ENCODE measurements around the gene MUC5AC.

The MUC5AC gene

DNA sequence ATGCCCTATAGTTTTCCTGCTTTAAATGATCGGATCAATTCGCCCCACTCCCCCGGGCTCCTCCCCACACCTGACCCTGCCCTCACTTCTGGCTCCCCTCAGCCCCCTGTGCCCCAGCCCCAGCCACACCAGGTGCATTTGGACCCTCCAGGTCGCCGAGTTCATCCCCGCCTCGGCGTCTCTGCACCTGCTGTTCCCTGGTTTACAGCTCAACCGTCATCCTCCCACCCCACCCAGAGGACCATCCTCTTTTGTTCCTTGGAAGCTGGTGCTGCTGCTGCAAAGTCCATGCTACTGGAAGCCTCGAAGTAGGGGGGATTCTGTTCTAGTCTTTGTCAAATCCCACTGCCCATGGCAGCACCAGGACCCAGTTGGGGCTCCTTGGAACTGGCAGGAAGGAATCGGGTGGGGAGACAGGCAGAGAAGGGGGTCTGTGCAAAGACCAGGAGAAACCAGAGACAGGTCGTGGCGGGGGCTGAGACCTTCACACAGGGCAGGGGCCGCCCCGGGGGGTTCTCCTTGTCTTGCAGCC lies 60.6 kb downstream of the MUC5AC start:
- DNase-seq (ENCODE audit: low read depth), result no peak
- TF ChIP-seq, protein P1, sequence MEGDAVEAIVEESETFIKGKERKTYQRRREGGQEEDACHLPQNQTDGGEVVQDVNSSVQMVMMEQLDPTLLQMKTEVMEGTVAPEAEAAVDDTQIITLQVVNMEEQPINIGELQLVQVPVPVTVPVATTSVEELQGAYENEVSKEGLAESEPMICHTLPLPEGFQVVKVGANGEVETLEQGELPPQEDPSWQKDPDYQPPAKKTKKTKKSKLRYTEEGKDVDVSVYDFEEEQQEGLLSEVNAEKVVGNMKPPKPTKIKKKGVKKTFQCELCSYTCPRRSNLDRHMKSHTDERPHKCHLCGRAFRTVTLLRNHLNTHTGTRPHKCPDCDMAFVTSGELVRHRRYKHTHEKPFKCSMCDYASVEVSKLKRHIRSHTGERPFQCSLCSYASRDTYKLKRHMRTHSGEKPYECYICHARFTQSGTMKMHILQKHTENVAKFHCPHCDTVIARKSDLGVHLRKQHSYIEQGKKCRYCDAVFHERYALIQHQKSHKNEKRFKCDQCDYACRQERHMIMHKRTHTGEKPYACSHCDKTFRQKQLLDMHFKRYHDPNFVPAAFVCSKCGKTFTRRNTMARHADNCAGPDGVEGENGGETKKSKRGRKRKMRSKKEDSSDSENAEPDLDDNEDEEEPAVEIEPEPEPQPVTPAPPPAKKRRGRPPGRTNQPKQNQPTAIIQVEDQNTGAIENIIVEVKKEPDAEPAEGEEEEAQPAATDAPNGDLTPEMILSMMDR (conservative IDR thresholded peaks at IDR 0.05; ENCODE audit: low read length), result no peak
- H3K4me3 ChIP-seq (ENCODE audit: low read length), result no peak overlapping the region

DNA sequence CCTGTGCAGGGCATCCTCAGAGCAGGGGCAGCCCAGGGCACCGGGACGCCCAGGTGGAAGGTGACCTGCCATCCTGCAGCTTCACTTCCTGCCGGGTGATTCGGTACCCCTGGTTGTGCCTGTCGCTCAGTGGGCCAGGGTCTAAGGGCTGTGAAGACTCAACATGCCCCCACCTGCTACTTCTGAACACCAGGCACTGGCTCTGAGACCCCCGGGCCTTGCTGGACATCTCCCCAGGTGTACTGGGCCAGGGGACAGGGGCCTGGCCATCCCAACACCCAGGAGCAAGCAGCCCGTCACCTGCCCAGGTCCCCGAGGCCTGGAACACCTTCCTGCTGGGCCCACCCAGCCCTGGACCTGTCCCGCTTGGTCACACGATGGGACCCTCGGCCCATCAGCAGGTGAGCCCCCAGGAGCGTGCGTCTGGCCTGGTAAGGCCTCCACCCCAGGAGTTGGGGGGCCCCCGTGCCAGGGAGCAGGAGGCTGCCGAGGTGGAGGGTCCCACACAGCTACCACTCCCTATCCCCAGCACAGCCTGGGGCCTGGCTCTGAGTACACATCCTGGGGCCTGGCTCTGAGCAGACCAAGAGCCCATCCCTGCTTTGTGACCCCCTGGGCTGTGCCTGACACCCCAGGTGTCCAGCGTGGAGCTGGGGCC lies 61.2 kb downstream of the MUC5AC start:
- no peak overlapping the region for H3K4me3 ChIP-seq (ENCODE audit: low read length)
- no peak for DNase-seq (ENCODE audit: low read depth)
- TF ChIP-seq, protein P1 (conservative IDR thresholded peaks at IDR 0.05; ENCODE audit: low read length), result no peak

DNA sequence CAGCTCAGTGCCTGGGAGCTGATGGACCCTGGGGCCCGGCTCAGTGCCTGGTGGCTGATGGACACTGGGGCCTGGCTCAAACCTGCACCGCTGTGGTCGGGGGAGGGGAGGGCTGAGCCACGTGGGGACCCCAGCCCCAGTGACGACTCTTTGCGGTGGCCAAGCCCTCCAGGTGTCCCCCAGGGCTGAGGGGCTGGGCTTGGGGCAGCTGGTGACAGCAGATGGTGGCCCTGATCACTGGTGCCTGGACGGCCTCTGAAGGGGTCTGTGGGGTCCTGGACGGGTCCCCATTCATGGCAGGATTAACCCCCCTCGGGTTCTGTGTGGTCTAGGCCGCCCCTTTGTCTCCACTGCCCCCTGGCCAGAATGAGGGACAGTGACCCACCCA lies 61.7 kb downstream of the MUC5AC start:
- no peak overlapping the region for H3K4me3 ChIP-seq (ENCODE audit: low read length)
- TF ChIP-seq, protein P1 (conservative IDR thresholded peaks at IDR 0.05; ENCODE audit: low read length), result no peak
- DNase-seq (ENCODE audit: low read depth), result no peak

DNA sequence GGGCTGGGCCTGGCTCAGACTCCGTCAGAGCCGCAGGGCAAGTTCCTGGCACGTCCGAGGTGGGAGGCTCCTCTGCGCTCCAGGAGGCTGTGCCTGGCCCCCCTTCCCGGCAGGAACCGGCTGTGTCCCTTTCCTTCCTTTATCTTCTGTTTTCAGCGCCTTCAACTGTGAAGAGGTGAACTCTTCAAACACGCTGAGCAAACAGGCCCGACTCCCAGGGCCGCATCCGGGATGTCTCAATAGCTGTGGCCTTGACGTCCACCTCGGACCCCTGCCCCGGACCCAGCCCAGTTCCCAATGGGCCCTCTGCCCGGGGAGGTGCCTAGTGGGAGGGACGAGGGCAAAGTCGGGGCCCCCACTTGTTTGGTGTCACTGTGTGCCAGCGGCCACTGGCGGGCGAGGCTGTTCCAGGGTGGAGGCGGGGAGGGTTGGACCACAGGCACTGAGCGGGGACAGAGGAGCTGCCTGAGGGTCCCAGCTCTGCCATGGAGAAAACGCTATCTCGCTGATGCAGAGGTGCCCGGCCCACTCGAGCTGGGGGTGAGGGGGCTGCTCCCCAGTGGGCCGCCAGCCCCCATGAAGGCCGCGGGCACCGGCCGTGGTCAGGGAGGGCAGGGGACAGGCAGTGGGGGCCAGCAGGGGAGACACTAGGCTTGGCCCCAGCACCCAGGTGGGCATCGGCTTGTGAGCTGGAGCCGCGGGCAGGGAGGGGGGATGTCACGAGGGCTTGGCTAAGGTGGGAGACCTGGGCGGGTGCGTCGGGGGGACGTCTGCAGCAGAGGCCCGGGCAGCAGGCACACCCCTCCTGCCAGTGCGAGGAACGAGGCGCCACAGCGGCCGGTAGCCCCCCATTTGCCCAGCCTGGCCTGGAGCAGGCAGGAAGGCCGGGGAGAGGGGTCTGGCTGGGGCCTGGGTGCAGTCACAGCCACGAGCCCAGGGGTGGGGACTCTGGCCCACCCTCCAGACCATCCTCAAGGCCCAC lies 62.4 kb downstream of the MUC5AC start:
- TF ChIP-seq, protein P1 (conservative IDR thresholded peaks at IDR 0.05; ENCODE audit: low read length), result no peak
- DNase-seq (ENCODE audit: low read depth), result no peak
- H3K4me3 ChIP-seq (ENCODE audit: low read length), result no peak overlapping the region

DNA sequence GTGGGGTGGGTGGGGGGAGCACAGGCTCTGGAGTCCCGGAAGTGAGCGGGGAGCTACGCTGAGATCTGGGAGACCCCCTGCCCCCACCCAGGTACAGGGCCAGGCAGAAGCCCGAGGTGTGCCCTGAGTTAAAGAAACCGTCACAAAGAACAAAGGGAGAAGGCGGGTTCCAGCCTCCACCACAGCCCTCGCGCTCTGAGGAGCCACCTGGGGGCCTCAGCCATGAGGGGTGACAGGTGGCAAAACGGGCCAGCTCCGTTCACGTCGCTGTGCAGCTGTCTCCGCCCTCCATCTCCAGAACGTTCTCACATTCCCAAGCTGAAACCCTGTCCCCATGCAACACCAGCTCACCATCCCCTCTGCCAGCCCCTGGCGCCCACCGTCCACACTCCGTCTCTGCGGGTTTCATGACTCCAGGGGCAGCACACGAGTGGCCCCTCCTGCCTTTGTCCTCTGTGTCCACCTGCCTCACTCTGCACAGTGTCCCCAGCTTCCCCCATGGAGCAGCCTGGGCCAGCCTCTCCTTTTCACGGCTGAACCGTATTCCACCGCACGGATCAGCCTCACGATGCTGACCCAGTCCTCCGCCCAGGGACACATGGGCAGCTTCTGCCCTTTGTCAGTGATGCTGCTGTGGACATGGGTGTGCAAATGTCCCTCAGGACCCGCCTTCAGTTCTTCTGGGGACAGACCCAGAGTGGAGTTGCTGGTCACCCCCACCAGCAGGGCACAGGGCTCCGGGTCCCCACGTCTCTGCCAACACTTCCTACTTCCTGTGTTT lies 63.4 kb downstream of the MUC5AC start:
- no peak overlapping the region for H3K4me3 ChIP-seq (ENCODE audit: low read length)
- DNase-seq (ENCODE audit: low read depth), result no peak
- TF ChIP-seq, protein P1 (conservative IDR thresholded peaks at IDR 0.05; ENCODE audit: low read length), result no peak

DNA sequence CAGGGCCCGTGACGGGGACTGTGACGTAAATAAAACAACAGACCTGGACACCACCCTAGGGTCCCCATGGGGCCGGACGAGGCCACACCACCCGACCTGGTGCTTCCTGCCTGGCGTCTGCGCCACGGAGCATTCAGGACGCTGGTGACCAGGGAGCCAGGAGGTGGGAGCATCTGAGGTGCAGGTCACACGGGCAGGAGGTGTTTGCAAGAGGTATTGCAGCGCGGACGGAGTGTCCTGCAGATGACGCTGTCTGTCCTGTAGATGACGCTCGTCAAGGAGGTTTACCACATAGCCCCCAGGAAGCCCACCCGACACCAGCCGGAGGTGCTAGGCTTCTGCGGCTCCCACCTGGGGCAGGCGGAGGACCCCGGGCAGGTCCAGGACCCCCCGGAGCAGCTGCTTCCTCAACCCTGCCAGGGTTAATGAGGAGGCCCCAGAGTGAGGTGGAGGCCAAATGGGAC lies 64.1 kb downstream of the MUC5AC start:
- no peak overlapping the region for H3K4me3 ChIP-seq (ENCODE audit: low read length)
- TF ChIP-seq, protein P1 (conservative IDR thresholded peaks at IDR 0.05; ENCODE audit: low read length), result no peak
- no peak for DNase-seq (ENCODE audit: low read depth)
